ENCODE results near the gene HBA1.

HBA1 gene

DNA sequence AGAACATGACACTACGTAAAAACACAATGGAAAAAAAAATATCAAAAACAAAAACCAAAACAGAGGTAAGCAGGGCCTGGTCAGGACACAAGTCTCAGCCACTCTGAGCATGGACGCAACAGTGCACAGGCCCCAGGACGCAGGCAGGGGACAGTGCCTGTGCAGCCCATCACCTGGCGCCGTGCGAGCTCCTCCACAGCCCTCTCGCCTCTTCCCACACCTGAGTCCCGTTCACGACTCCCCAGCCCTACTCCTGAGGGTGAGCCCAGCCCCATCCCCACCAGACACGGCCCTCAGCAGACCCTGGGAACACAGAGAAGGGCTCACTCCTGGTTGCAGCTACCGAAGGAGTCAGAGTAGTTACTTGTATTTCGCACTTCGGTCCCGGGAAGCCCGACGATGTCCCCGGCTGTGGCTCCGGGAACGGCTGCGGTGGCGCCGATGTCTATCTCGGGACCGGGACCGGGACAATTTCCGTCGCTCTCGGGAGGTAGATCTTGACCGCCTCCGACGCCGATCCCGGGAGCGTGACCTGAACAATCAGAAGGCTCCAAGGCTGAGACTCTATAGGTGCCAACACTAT lies 13.2 kb downstream of the HBA1 start:
- TF ChIP-seq, protein P1, sequence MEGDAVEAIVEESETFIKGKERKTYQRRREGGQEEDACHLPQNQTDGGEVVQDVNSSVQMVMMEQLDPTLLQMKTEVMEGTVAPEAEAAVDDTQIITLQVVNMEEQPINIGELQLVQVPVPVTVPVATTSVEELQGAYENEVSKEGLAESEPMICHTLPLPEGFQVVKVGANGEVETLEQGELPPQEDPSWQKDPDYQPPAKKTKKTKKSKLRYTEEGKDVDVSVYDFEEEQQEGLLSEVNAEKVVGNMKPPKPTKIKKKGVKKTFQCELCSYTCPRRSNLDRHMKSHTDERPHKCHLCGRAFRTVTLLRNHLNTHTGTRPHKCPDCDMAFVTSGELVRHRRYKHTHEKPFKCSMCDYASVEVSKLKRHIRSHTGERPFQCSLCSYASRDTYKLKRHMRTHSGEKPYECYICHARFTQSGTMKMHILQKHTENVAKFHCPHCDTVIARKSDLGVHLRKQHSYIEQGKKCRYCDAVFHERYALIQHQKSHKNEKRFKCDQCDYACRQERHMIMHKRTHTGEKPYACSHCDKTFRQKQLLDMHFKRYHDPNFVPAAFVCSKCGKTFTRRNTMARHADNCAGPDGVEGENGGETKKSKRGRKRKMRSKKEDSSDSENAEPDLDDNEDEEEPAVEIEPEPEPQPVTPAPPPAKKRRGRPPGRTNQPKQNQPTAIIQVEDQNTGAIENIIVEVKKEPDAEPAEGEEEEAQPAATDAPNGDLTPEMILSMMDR (conservative IDR thresholded peaks at IDR 0.05; ENCODE audit: low read depth): no peak
- CTCF ChIA-PET: no interaction called here
- H3K27ac ChIP-seq: no peak overlapping the region
- POLR2A ChIA-PET (ENCODE audit: low non-redundant PET): no interaction called here
- no peak for DNase-seq (ENCODE audit: low spot score)

DNA sequence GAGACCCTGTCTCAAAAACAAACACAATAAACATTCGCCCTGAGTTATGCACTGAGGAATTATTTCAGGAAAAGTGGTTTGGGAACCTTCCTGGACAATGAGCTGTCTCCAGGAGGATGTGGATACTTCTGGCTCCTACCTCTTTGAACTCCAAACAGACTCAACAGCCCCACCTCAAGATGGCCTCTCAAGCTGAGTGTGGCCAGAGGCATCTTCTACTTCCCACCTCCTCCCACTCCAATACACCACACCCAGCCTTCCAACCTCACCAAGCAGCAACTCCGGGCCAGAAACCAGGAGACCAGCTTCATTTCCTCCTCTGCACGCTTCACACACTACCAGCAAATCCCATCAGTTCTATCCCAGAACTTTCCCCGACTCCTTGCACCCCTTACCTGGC lies 15.4 kb downstream of the HBA1 start:
- TF ChIP-seq, protein P1 (conservative IDR thresholded peaks at IDR 0.05; ENCODE audit: low read depth): no peak
- POLR2A ChIA-PET (ENCODE audit: low non-redundant PET): no interaction called here
- no peak for DNase-seq (ENCODE audit: low spot score)
- peak overlapping the region; percentile 29 for H3K27ac ChIP-seq
- CTCF ChIA-PET: interaction anchor here (0.9 kb wide), 2 partner anchors 10 to 170 kb away, joined by 3 to 6 read pairs; no protein-coding TSS in a partner anchor

GRCh38 chr16:192686-193085 lies 16.2 kb downstream of the HBA1 start:
- no peak overlapping the region for H3K27ac ChIP-seq
- ChIA-PET CTCF (no interaction called here), POLR2A (ENCODE audit: low non-redundant PET) (no interaction called here)
- TF ChIP-seq, protein P1 (conservative IDR thresholded peaks at IDR 0.05; ENCODE audit: low read depth): no peak
- DNase-seq (ENCODE audit: low spot score): no peak

DNA sequence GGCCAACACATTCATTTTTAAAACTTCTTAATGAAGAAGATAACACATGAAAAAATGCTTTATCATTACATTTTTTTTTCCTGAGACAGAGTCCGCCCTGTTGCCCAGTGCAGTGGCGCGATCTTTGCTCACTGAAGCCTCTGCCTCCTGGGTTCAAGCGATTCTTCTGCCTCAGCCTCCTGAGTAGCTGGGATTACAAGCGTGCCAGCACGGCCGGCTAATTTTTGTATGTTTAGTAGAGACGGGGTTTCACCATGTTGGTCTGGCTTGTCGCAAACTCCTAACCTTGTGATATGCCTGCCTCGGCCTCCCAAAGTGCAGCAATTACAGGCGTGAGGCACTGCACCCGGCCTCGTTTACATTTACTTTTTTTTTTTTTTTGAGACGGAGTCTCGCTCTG lies 17.0 kb downstream of the HBA1 start:
- TF ChIP-seq, protein P1 (conservative IDR thresholded peaks at IDR 0.05; ENCODE audit: low read depth): no peak
- ChIA-PET POLR2A (ENCODE audit: low non-redundant PET) (no interaction called here), CTCF (no interaction called here)
- H3K27ac ChIP-seq: no peak overlapping the region; the same call in 1 of the 2 replicates
- no peak for DNase-seq (ENCODE audit: low spot score)

DNA sequence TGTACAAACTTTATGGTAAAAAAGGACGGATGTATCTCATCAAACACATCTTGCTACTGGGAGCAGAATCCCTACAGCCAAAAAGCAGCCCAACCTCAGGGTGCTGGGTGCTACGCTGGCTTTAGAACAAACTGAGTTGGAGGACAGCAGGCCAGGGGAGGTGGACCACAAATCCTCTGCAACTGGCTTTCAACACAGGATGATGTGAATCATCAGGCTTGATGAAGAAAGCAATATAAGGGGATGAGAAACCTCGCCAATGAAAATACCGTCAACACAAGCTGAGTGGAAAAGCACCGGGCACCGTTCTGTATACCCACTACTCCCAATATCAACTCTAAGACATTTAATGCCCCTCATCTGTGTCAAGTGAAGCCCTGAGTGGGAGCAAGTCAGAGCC lies 18.0 kb downstream of the HBA1 start:
- H3K27ac ChIP-seq: no peak overlapping the region
- TF ChIP-seq, protein P1 (conservative IDR thresholded peaks at IDR 0.05; ENCODE audit: low read depth): no peak
- CTCF ChIA-PET: no interaction called here
- no peak for DNase-seq (ENCODE audit: low spot score)
- POLR2A ChIA-PET (ENCODE audit: low non-redundant PET): no interaction called here

GRCh38 chr16:200388-200787 lies 23.9 kb downstream of the HBA1 start:
- H3K27ac ChIP-seq: no peak overlapping the region
- TF ChIP-seq, protein P1 (conservative IDR thresholded peaks at IDR 0.05; ENCODE audit: low read depth): no peak
- POLR2A ChIA-PET (ENCODE audit: low non-redundant PET): interaction anchor here (0.6 kb wide), 2 partner anchors 34 to 152 kb away, joined by 3 to 4 read pairs; partner anchors contain the start of genes AXIN1 and FAM234A
- no peak for DNase-seq (ENCODE audit: low spot score)
- CTCF ChIA-PET: interaction anchor here (1.5 to 1.7 kb wide), 2 partner anchors 12 to 19 kb away, joined by 3 to 9 read pairs; no protein-coding TSS in a partner anchor

Measured in RWPE1 (cell line).